Measurements from ENCODE around the gene ANKRD24. TPM values are rescaled to one million over a fixed set of nuclear protein-coding genes. Genes with fewer than 3 reads are reported as not detected.

Gene ANKRD24
- polyA plus RNA-seq, 1 of the 3 experiments (the other 2 are of a cell fraction), result 0.87 TPM

DNA sequence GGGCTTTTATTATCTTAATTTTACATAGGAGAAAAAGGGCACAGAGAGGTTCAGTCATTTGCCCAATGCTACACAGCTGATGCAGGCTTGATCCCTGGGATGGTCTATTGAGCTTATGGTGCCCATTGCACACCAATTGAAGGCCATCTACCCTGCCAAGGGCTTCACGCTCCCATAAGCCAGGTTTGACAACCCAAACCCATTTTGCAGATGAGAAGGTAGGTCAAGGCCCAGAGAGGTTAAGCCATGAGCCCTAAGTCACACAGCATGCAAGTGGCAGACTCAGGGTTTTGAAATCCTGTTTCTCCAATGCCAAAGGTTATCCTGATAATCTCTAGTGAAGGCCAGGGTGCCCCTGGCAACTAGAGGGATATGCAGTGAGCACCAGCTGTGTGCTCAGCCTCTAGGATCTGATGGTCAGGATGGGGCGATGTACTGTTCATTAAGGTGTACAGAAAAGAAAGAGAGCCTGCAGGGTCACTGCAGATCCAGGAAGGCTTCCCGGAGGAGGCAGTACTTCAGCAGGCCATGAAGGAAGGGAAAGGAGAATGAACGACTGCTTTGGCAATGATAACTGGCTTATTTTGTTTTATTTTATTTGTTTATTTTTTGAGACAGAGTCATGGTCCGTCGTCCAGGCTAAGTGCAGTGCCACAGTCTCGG lies 20.9 kb upstream of the ANKRD24 start:
- DNase-seq, result no peak
- no peaks in the 10 kb centered on the region for H3K79me2 ChIP-seq (ENCODE audit: insufficient read depth)
- H3K9ac ChIP-seq, result no peak overlapping the region
- H3K4me3 ChIP-seq (ENCODE audit: low read depth in 2 of 2, low read length in 1 of 2), result no peak overlapping the region
- ChIA-PET CTCF (interaction anchor here (0.6 to 2.8 kb wide), 4 partner anchors 10 to 44 kb away, joined by 3 to 14 read pairs (median 4); no protein-coding TSS in a partner anchor), POLR2A (no interaction called here)
- no peaks in the 10 kb centered on the region for H3K9me2 ChIP-seq
- H3K27me3 ChIP-seq (ENCODE audit: insufficient read depth), result peaks cover 64% of the 10 kb centered on the region
- TF ChIP-seq, protein P1, sequence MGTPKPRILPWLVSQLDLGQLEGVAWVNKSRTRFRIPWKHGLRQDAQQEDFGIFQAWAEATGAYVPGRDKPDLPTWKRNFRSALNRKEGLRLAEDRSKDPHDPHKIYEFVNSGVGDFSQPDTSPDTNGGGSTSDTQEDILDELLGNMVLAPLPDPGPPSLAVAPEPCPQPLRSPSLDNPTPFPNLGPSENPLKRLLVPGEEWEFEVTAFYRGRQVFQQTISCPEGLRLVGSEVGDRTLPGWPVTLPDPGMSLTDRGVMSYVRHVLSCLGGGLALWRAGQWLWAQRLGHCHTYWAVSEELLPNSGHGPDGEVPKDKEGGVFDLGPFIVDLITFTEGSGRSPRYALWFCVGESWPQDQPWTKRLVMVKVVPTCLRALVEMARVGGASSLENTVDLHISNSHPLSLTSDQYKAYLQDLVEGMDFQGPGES (IDR thresholded peaks at IDR 0.05; ENCODE audit: low read depth, low read length), result no peak
- TF ChIP-seq, protein P2, sequence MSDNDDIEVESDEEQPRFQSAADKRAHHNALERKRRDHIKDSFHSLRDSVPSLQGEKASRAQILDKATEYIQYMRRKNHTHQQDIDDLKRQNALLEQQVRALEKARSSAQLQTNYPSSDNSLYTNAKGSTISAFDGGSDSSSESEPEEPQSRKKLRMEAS (IDR thresholded peaks at IDR 0.05; ENCODE audit: low read depth), result no peak
- TF ChIP-seq SMC3 (IDR thresholded peaks at IDR 0.05; ENCODE audit: low read depth, low read length) (no peak), MXI1 (IDR thresholded peaks at IDR 0.05; ENCODE audit: low read depth, low read length) (no peak), SIN3A (IDR thresholded peaks at IDR 0.05; ENCODE audit: borderline replicate concordance, low read depth, low read length) (no peak), RXRA (IDR thresholded peaks at IDR 0.05; ENCODE audit: borderline replicate concordance, low read depth) (no peak), NRF1 (IDR thresholded peaks at IDR 0.05; ENCODE audit: low read depth, low read length) (no peak), CHD2 (IDR thresholded peaks at IDR 0.05; ENCODE audit: low read length, partially characterized antibody) (no peak)
- TF ChIP-seq, protein P3, sequence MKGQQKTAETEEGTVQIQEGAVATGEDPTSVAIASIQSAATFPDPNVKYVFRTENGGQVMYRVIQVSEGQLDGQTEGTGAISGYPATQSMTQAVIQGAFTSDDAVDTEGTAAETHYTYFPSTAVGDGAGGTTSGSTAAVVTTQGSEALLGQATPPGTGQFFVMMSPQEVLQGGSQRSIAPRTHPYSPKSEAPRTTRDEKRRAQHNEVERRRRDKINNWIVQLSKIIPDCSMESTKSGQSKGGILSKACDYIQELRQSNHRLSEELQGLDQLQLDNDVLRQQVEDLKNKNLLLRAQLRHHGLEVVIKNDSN (IDR thresholded peaks at IDR 0.05; ENCODE audit: borderline replicate concordance, low read depth), result no peak
- no peak overlapping the region for H3K4me2 ChIP-seq
- no peaks in the 10 kb centered on the region for H3F3A ChIP-seq (replicated peaks; ENCODE audit: insufficient read depth)
- H3K9me3 ChIP-seq, result no peaks in the 10 kb centered on the region
- no peak overlapping the region for H3K27ac ChIP-seq (ENCODE audit: low read depth in 2 of 2, low read length in 1 of 2)
- no peaks in the 10 kb centered on the region for H4K20me1 ChIP-seq (ENCODE audit: insufficient read depth)
- no peaks in the 10 kb centered on the region for H3K36me3 ChIP-seq (replicated peaks in 1 of 2; ENCODE audit: control insufficient read depth in 1 of 2, insufficient read depth in 2 of 2, low read length in 1 of 2)
- 23% methylated on average over 7 of the region's 7 CpGs for WGBS (ENCODE audit: low lambda C conversion rate)
- H3K4me1 ChIP-seq (ENCODE audit: control insufficient read depth in 1 of 2, insufficient read depth in 2 of 2, low read depth in 1 of 2, low read length in 1 of 2), result no peaks in the 10 kb centered on the region
- H2AFZ ChIP-seq (ENCODE audit: low read depth), result no peak overlapping the region

DNA sequence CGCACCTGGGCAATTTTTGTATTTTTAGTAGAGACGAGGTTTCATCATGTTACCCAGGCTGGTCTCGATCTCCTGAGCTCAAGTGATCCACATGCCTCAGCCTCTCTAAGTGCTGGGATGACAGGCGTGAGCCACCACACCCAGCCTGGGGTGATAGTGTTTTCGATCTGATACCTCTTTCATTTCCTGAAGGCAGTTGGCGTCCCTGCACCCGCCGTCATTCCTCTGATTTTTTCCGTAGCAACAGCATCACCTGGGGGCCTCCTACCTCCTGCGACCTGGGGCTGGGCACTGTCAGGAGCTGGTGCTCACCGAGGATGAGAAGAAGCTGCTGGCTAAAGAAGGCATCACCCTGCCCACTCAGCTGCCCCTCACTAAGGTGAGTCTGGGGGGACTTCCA lies 18.2 kb upstream of the ANKRD24 start:
- no peak for DNase-seq
- no peak overlapping the region for H3K4me2 ChIP-seq
- H3K4me3 ChIP-seq (ENCODE audit: low read depth in 2 of 2, low read length in 1 of 2), result no peak overlapping the region
- no peaks in the 10 kb centered on the region for H3K4me1 ChIP-seq (ENCODE audit: control insufficient read depth in 1 of 2, insufficient read depth in 2 of 2, low read depth in 1 of 2, low read length in 1 of 2)
- CTCF ChIA-PET, result interaction anchor here (1.2 to 3.7 kb wide), 4 partner anchors 9 to 24 kb away, joined by 3 to 14 read pairs (median 8); no protein-coding TSS in a partner anchor
- no peak overlapping the region for H2AFZ ChIP-seq (ENCODE audit: low read depth)
- TF ChIP-seq TEAD4 (IDR thresholded peaks at IDR 0.05; ENCODE audit: borderline replicate concordance, insufficient read depth) (no peak), CHD2 (IDR thresholded peaks at IDR 0.05; ENCODE audit: low read length, partially characterized antibody) (no peak), EZH2phosphoT487 (IDR thresholded peaks at IDR 0.05; ENCODE audit: borderline replicate concordance, low read depth) (no peak), SIN3A (IDR thresholded peaks at IDR 0.05; ENCODE audit: borderline replicate concordance, low read depth, low read length) (no peak)
- TF ChIP-seq, protein P4, sequence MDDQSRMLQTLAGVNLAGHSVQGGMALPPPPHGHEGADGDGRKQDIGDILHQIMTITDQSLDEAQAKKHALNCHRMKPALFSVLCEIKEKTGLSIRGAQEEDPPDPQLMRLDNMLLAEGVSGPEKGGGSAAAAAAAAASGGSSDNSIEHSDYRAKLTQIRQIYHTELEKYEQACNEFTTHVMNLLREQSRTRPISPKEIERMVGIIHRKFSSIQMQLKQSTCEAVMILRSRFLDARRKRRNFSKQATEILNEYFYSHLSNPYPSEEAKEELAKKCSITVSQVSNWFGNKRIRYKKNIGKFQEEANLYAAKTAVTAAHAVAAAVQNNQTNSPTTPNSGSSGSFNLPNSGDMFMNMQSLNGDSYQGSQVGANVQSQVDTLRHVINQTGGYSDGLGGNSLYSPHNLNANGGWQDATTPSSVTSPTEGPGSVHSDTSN (IDR thresholded peaks at IDR 0.05), result no peak
- H3K27me3 ChIP-seq (ENCODE audit: insufficient read depth), result peaks cover 84% of the 10 kb centered on the region
- H3K27ac ChIP-seq (ENCODE audit: low read depth in 2 of 2, low read length in 1 of 2), result no peak overlapping the region
- H3K9me2 ChIP-seq, result no peaks in the 10 kb centered on the region
- H4K20me1 ChIP-seq (ENCODE audit: insufficient read depth), result 0 out of 2 replicates have a peak, but pooled peaks cover 2% of the 10 kb centered on the region
- H3K9ac ChIP-seq, result no peak overlapping the region
- H3K36me3 ChIP-seq (replicated peaks in 1 of 2; ENCODE audit: control insufficient read depth in 1 of 2, insufficient read depth in 2 of 2, low read length in 1 of 2), result no peaks in the 10 kb centered on the region
- no peaks in the 10 kb centered on the region for H3K9me3 ChIP-seq
- POLR2A ChIA-PET, result no interaction called here
- H3F3A ChIP-seq (replicated peaks; ENCODE audit: insufficient read depth), result no peaks in the 10 kb centered on the region
- WGBS (ENCODE audit: low lambda C conversion rate), result 11% methylated on average over 10 of the region's 11 CpGs
- H3K79me2 ChIP-seq (ENCODE audit: insufficient read depth), result no peaks in the 10 kb centered on the region

Data from SK-N-SH (cell line).